ENCODE data around the gene SERINC4. TPM values are rescaled to one million over a fixed set of nuclear protein-coding genes. Genes with fewer than 3 reads are reported as not detected.

SERINC4 gene
- polyA plus RNA-seq, 1 of the 3 experiments (the other 2 are of a cell fraction), result 0.05 TPM

DNA sequence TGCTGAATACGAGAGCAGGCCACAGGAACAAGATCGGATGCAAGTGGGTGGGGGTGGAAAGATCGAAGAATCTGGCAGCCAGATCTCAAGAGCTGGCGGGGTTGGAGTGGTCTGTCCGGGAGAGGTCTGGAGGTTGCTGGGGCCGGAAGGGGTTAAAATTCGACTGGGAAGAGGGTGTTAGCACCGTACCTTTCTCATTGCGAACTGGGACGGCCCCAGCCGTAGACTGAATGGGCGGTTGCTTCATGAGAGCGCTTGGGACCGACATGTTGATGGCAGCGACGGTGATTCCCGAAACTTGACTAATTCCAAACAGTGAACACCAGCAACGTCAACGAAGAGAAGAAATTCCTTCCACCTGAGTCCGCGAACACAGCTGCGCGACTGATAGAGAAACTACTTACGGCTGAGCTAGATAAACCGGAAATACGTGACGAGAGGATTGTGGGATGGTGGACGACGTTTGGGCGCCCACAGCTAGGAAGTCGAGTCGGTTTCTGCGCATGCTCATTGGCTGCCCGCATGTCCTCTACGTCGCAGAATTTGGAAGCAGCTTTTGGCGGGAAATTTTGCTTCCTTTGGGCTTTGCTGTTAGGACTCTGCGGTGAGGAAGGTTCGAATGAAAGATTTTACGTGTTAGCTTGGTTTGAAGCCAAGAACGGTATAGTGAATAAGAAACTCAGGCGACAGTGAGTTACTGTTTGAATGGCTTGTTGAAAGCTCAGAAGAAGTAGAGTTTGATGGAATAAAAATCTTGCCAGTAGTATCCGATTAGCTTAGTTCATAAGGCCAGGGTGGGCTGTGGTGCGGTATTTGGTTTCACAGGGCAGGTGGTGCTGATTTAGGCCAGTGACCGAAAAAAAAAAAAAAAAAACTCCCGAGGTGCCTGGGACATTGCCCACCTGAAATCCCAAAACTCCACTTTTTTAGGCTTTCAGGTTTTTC lies 24.6 kb upstream of the SERINC4 start, which contains the start of gene MFAP1:
MFAP1 (minus strand) TSS at position 389 of the 945 bp plus-strand sequence; CDS start at position 268, 121 bp downstream.
- H4K20me1 ChIP-seq (ENCODE audit: insufficient read depth), result 0 out of 2 replicates have a peak, but pooled peaks cover 6% of the 10 kb centered on the region
- peak; percentile 90 for DNase-seq
- H3K9ac ChIP-seq, result peak within 1 kb of the TSS; percentile 92
- POLR2A ChIA-PET, result interaction anchor here (0.6 to 2.6 kb wide), 5 partner anchors 24 to 904 kb away, joined by 3 to 14 read pairs (median 4); partner anchors contain the start of genes HYPK, SERF2 and SERINC4
- peak within 1 kb of the TSS; percentile 73 to 98 for H3K4me3 ChIP-seq (ENCODE audit: low read depth in 2 of 2, low read length in 1 of 2)
- H3K27me3 ChIP-seq (ENCODE audit: insufficient read depth), result no peaks in the 10 kb centered on the region
- H2AFZ ChIP-seq (ENCODE audit: low read depth), result peak within 1 kb of the TSS; percentile 88
- H3K79me2 ChIP-seq (ENCODE audit: insufficient read depth), result peaks cover 76% of the 10 kb centered on the region
- 10% methylated on average over 46 of the region's 46 CpGs for WGBS (ENCODE audit: low lambda C conversion rate)
- peak within 1 kb of the TSS; percentile 78 for H3K4me2 ChIP-seq
- peaks cover 9 to 10% of the 10 kb centered on the region in 2 experiments; a peak in 3 of 4 replicates for H3K4me1 ChIP-seq (ENCODE audit: control insufficient read depth in 1 of 2, insufficient read depth in 2 of 2, low read depth in 1 of 2, low read length in 1 of 2)
- CTCF ChIA-PET, result interaction anchor here (0.7 to 1.0 kb wide), 2 partner anchors 48 to 57 kb away, joined by 3 to 6 read pairs; no protein-coding TSS in a partner anchor
- no peaks in the 10 kb centered on the region for H3K9me2 ChIP-seq
- H3K9me3 ChIP-seq, result no peaks in the 10 kb centered on the region
- H3K36me3 ChIP-seq (replicated peaks in 1 of 2; ENCODE audit: control insufficient read depth in 1 of 2, insufficient read depth in 2 of 2, low read length in 1 of 2), result peaks cover 0 to 6% of the 10 kb centered on the region in 2 experiments
- H3K27ac ChIP-seq (ENCODE audit: low read depth in 2 of 2, low read length in 1 of 2), result peak within 1 kb of the TSS; percentile 87 to 97
- H3F3A ChIP-seq (replicated peaks; ENCODE audit: insufficient read depth), result peaks cover 23% of the 10 kb centered on the region
- TF ChIP-seq EZH2phosphoT487 (IDR thresholded peaks at IDR 0.05; ENCODE audit: borderline replicate concordance, low read depth), result no peak
- TF ChIP-seq MXI1 (IDR thresholded peaks at IDR 0.05; ENCODE audit: low read depth, low read length), result no peak; the same call in 1 of the 2 replicates
- peak; percentile 78 for TF ChIP-seq NRF1 (IDR thresholded peaks at IDR 0.05; ENCODE audit: low read depth, low read length)
- no peak for TF ChIP-seq FOXM1 (IDR thresholded peaks at IDR 0.05; ENCODE audit: low read depth)
- TF ChIP-seq TCF12 (IDR thresholded peaks at IDR 0.05), result peak; percentile 59
- TF ChIP-seq TAF1 (IDR thresholded peaks at IDR 0.05; ENCODE audit: borderline replicate concordance, low read depth, low read length), result peak; percentile 90
- no peak for TF ChIP-seq MEF2A (IDR thresholded peaks at IDR 0.05; ENCODE audit: borderline replicate concordance, low read depth)
- TF ChIP-seq, protein P1, sequence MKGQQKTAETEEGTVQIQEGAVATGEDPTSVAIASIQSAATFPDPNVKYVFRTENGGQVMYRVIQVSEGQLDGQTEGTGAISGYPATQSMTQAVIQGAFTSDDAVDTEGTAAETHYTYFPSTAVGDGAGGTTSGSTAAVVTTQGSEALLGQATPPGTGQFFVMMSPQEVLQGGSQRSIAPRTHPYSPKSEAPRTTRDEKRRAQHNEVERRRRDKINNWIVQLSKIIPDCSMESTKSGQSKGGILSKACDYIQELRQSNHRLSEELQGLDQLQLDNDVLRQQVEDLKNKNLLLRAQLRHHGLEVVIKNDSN (IDR thresholded peaks at IDR 0.05; ENCODE audit: borderline replicate concordance, low read depth), result peak; percentile 40; the same call in 1 of the 2 replicates
- TF ChIP-seq GABPA (IDR thresholded peaks at IDR 0.05; ENCODE audit: low read depth), result peak; percentile 86
- TF ChIP-seq YY1 (IDR thresholded peaks at IDR 0.05; ENCODE audit: low read depth), result peak; percentile 58; the same call in 1 of the 2 replicates
- no peak for TF ChIP-seq RFX5 (IDR thresholded peaks at IDR 0.05; ENCODE audit: low read length)
- TF ChIP-seq, protein P2, sequence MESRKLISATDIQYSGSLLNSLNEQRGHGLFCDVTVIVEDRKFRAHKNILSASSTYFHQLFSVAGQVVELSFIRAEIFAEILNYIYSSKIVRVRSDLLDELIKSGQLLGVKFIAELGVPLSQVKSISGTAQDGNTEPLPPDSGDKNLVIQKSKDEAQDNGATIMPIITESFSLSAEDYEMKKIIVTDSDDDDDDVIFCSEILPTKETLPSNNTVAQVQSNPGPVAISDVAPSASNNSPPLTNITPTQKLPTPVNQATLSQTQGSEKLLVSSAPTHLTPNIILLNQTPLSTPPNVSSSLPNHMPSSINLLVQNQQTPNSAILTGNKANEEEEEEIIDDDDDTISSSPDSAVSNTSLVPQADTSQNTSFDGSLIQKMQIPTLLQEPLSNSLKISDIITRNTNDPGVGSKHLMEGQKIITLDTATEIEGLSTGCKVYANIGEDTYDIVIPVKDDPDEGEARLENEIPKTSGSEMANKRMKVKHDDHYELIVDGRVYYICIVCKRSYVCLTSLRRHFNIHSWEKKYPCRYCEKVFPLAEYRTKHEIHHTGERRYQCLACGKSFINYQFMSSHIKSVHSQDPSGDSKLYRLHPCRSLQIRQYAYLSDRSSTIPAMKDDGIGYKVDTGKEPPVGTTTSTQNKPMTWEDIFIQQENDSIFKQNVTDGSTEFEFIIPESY (IDR thresholded peaks at IDR 0.05; ENCODE audit: borderline replicate concordance, low read depth), result no peak
- TF ChIP-seq TEAD4 (IDR thresholded peaks at IDR 0.05; ENCODE audit: borderline replicate concordance, insufficient read depth), result no peak
- TF ChIP-seq, protein P3, sequence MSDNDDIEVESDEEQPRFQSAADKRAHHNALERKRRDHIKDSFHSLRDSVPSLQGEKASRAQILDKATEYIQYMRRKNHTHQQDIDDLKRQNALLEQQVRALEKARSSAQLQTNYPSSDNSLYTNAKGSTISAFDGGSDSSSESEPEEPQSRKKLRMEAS (IDR thresholded peaks at IDR 0.05; ENCODE audit: low read depth), result peak; percentile 98
- TF ChIP-seq, protein P4, sequence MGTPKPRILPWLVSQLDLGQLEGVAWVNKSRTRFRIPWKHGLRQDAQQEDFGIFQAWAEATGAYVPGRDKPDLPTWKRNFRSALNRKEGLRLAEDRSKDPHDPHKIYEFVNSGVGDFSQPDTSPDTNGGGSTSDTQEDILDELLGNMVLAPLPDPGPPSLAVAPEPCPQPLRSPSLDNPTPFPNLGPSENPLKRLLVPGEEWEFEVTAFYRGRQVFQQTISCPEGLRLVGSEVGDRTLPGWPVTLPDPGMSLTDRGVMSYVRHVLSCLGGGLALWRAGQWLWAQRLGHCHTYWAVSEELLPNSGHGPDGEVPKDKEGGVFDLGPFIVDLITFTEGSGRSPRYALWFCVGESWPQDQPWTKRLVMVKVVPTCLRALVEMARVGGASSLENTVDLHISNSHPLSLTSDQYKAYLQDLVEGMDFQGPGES (IDR thresholded peaks at IDR 0.05; ENCODE audit: low read depth, low read length), result no peak
- TF ChIP-seq, protein P5, sequence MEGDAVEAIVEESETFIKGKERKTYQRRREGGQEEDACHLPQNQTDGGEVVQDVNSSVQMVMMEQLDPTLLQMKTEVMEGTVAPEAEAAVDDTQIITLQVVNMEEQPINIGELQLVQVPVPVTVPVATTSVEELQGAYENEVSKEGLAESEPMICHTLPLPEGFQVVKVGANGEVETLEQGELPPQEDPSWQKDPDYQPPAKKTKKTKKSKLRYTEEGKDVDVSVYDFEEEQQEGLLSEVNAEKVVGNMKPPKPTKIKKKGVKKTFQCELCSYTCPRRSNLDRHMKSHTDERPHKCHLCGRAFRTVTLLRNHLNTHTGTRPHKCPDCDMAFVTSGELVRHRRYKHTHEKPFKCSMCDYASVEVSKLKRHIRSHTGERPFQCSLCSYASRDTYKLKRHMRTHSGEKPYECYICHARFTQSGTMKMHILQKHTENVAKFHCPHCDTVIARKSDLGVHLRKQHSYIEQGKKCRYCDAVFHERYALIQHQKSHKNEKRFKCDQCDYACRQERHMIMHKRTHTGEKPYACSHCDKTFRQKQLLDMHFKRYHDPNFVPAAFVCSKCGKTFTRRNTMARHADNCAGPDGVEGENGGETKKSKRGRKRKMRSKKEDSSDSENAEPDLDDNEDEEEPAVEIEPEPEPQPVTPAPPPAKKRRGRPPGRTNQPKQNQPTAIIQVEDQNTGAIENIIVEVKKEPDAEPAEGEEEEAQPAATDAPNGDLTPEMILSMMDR (IDR thresholded peaks at IDR 0.05), result no peak
- no peak for TF ChIP-seq JUND (IDR thresholded peaks at IDR 0.05)
- no peak for TF ChIP-seq RXRA (IDR thresholded peaks at IDR 0.05; ENCODE audit: borderline replicate concordance, low read depth)
- peak in 1 of 2 experiments; percentile 31; a peak in 1 of 4 replicates for TF ChIP-seq EP300 (IDR thresholded peaks at IDR 0.05; ENCODE audit: borderline replicate concordance in 1 of 2, low read depth in 1 of 2, low read length in 1 of 2)
- peak; percentile 98 for TF ChIP-seq POLR2AphosphoS5 (IDR thresholded peaks at IDR 0.05; ENCODE audit: low read depth, low read length)
- TF ChIP-seq, protein P6, sequence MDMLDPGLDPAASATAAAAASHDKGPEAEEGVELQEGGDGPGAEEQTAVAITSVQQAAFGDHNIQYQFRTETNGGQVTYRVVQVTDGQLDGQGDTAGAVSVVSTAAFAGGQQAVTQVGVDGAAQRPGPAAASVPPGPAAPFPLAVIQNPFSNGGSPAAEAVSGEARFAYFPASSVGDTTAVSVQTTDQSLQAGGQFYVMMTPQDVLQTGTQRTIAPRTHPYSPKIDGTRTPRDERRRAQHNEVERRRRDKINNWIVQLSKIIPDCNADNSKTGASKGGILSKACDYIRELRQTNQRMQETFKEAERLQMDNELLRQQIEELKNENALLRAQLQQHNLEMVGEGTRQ (IDR thresholded peaks at IDR 0.05; ENCODE audit: borderline replicate concordance, low read depth, low read length), result no peak; the same call in 1 of the 2 replicates
- no peak for TF ChIP-seq SMC3 (IDR thresholded peaks at IDR 0.05; ENCODE audit: low read depth, low read length)
